PFSK-1 (cell line): ENCODE measurements around the gene ELOVL2.

Experiments used
- POLR2AphosphoS5 ChIP-seq: IDR thresholded peaks from 2 replicates; pipeline ENCODE4 v1.6.1; 2012; ENCODE audit warnings: low read depth, mild to moderate bottlenecking, control low read depth, low read length, moderate library complexity
- REST ChIP-seq, 2 experiments: IDR thresholded peaks; 2 replicates each; pipeline versions ENCODE4 v1.6.1 to v1.8.0; 2011 to 2012; ENCODE audit warnings: low read depth in 2 of 2, low read length in 2 of 2, control low read depth in 1 of 2, inconsistent platforms in 1 of 2, mild to moderate bottlenecking in 1 of 2, moderate library complexity in 1 of 2; ENCODE audit not compliant: insufficient read depth in 1 of 2

- TF ChIP-seq POLR2AphosphoS5 (no peak), REST (IDR thresholded peaks at IDR 0.05; ENCODE audit: insufficient read depth in 1 of 2, low read depth in 2 of 2, low read length in 2 of 2) (no peak)
Measured at GRCh38 chr6:10989587-10989986, 54.5 kb downstream of the ELOVL2 start.
